Omental fat pad (tissue), 4 donors: Measurements from ENCODE around the gene CAPN3. TPM values are rescaled to one million over a fixed set of nuclear protein-coding genes. Genes with fewer than 3 reads are reported as not detected.

ENCODE experiments used
- ATAC-seq: fragments of 150-250 bp; one replicate; pipeline ENCODE4 v1.9.1; 2016; ENCODE audit warnings: mild to moderate bottlenecking, moderate library complexity; ENCODE audit not compliant: low FRiP score
- DNase-seq: peaks from one replicate; pipeline ENCODE4 v3.0.0-alpha.2; 2019; ENCODE audit warnings: low spot score
- total RNA-seq, 4 donors: library from RNA; depleted of rRNA; stranded (reverse); fragments of >200 nt; gene quantifications; one replicate each; pipeline ENCODE4 v1.1.0, GENCODE V29; 2016
- TF ChIP-seq, protein P1 (sequence below), 3 donors: fragments of 450-650 bp; IDR thresholded peaks; one replicate each; pipeline ENCODE4 v1.5.1; 2016 to 2017; ENCODE audit warnings: antibody characterized with exemption in 3 of 3, mild to moderate bottlenecking in 3 of 3, moderate library complexity in 2 of 3

The CAPN3 gene
- total RNA-seq, 4 donors from 2014 or later, result 7.5 to 25.4 (median 10.4) TPM

GRCh38 chr15:42411884-42412283, 52.6 kb downstream of the CAPN3 start:
- DNase-seq (no peak), ATAC-seq (no peak)
- TF ChIP-seq, protein P1, sequence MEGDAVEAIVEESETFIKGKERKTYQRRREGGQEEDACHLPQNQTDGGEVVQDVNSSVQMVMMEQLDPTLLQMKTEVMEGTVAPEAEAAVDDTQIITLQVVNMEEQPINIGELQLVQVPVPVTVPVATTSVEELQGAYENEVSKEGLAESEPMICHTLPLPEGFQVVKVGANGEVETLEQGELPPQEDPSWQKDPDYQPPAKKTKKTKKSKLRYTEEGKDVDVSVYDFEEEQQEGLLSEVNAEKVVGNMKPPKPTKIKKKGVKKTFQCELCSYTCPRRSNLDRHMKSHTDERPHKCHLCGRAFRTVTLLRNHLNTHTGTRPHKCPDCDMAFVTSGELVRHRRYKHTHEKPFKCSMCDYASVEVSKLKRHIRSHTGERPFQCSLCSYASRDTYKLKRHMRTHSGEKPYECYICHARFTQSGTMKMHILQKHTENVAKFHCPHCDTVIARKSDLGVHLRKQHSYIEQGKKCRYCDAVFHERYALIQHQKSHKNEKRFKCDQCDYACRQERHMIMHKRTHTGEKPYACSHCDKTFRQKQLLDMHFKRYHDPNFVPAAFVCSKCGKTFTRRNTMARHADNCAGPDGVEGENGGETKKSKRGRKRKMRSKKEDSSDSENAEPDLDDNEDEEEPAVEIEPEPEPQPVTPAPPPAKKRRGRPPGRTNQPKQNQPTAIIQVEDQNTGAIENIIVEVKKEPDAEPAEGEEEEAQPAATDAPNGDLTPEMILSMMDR (IDR thresholded peaks at IDR 0.05), result no peak

DNA sequence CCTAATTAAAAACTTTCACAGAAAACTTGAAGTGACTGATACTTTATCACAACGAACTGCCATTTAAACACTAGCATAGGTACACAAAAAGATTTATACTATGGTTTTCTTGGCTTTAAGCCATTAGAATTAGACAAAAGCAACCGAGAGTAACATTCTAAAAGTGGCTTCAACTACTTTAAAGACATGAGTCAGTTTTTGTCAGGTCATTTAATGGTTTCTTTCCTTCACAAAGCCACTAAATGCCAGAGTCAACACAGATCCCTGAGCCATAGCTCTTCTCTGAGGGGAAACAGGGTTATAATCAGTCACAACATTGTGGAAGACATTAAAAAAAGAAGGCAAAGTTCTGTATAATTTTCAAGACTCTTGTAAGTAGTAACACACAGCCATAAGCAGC, 54.6 kb downstream of the CAPN3 start:
- TF ChIP-seq, protein P1 (IDR thresholded peaks at IDR 0.05), result no peak
- no peak for ATAC-seq
- DNase-seq, result no peak

DNA sequence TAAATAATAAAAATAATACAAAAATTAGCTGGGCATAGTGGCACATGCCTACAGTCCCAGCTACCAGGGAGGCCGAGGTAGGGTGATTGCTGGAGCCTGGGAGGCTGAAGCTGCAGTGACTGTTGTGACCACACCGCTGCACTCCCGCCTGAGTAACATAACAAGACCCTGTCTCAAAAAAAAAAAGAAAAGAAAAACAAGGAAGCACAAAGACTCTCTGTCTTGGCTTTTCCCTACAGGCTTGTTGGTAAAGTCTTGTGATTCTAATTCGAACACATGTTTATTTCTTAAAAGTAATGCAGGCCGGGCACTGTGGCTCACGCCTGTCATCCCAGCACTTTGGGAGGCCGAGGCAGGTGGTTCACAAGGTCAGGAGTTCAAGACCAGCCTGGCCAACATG, 60.1 kb downstream of the CAPN3 start:
- ATAC-seq, result no peak
- TF ChIP-seq, protein P1 (IDR thresholded peaks at IDR 0.05), result no peak
- no peak for DNase-seq

DNA sequence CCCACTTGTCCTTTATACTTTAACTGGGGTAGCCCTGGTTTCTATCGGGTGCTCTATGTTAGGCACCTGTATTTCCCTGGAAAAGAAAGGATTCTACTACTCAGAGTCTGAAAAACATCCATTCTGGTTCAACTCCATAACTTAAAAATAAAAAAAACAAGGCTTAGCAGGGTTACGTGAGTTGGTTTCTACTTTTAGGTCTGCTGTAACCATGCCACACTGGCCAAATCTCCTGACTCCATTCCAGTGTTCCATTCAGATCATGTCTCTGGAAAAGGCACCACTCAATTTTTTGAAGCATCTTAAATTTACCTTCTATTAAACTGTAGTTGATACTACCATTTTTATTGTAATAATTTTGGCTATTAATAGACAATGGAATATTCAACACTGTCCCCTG, 62.1 kb downstream of the CAPN3 start:
- TF ChIP-seq, protein P1 (IDR thresholded peaks at IDR 0.05), result no peak
- ATAC-seq (no peak), DNase-seq (no peak)

- TF ChIP-seq, protein P1 (IDR thresholded peaks at IDR 0.05), result no peak
- ATAC-seq (no peak), DNase-seq (no peak)
Measured at GRCh38 chr15:42427429-42428223, 68.3 kb downstream of the CAPN3 start.

- ATAC-seq, result no peak
- no peak for DNase-seq
Measured at GRCh38 chr15:42444415-42445063, 85.2 kb downstream of the CAPN3 start.

More at GRCh38 chr15:42444415-42445063, 85.2 kb downstream of the CAPN3 start:
- TF ChIP-seq, protein P1 (IDR thresholded peaks at IDR 0.05), result no peak
